ENCODE measurements around the gene TIAM1.

GRCh38 chr21:31358158-31358557 is 14.1 kb upstream of the TIAM1 start:
- TF ChIP-seq CTCF (IDR thresholded peaks at IDR 0.05) = no peak
- no peak for TF ChIP-seq POLR2A (IDR thresholded peaks at IDR 0.05)

All from adrenal gland (tissue), 5 donors.